ENCODE results near the gene IDUA. TPM values are rescaled to one million over a fixed set of nuclear protein-coding genes. Genes with fewer than 3 reads are reported as not detected.

Gene IDUA
- total and polyA plus RNA-seq, 10 of the 15 experiments (the other 5 are each of a cell fraction or from before 2014, with no cell fraction given) = 0.05 to 7.6 (median 1.4) TPM; not detected in 1

DNA sequence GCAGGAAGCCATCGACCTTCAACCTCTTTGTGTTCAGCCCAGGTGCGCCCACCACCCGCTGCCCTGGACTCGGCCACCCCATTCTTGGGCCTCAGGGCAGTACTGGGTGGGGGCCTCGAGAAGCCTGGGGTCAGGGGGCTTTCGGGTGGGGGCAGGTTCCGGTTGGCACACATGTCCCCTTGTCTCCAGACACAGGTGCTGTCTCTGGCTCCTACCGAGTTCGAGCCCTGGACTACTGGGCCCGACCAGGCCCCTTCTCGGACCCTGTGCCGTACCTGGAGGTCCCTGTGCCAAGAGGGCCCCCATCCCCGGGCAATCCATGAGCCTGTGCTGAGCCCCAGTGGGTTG, 17.2 kb downstream of the IDUA start:
- SMC1A ChIA-PET (ENCODE audit: uncharacterized antibody, unreplicated experiment) = no interaction called here
- intact Hi-C loops (cut with micrococcal nuclease; ENCODE audit: unreplicated experiment) = no loop called here
- H3K9ac ChIP-seq (ENCODE audit: control insufficient read depth, insufficient read depth, low read length) = no peak overlapping the region
- WGBS (ENCODE audit: insufficient coverage, insufficient replicate concordance, low lambda C conversion rate, missing lambda C conversion rate) = 44% methylated on average over 10 of the region's 13 CpGs
- DNase-seq (ENCODE audit: low read depth, low spot score) (no peak), ATAC-seq (no peak), FAIRE-seq (no peak)
- peaks cover 0 to 2% of the 10 kb centered on the region in 2 experiments; a peak in 3 of 4 replicates for H3K27me3 ChIP-seq (replicated peaks in 1 of 2; ENCODE audit: control insufficient read depth in 2 of 2, insufficient read depth in 2 of 2, low read length in 1 of 2)
- in situ Hi-C loops (cut with MboI) = no loop called here
- no TSS peak for BruUV-seq (replicated peaks)
- CTCF ChIA-PET = no interaction called here
- H3K9me3 ChIP-seq (replicated peaks; ENCODE audit: control insufficient read depth, insufficient read depth, low read length) = no peaks in the 10 kb centered on the region; the same call in 2 of the 3 replicates
- no peaks in the 10 kb centered on the region for H3K79me2 ChIP-seq (ENCODE audit: control insufficient read depth, insufficient read depth, low read length)
- TF ChIP-seq MLLT1 (IDR thresholded peaks at IDR 0.05) (no peak), NRF1 (conservative IDR thresholded peaks at IDR 0.05; ENCODE audit: low read depth, low read length) (no peak), CBFB (IDR thresholded peaks at IDR 0.05; ENCODE audit: low read depth) (no peak), NFIC (IDR thresholded peaks at IDR 0.05; ENCODE audit: low read depth, low read length) (no peak), TBL1XR1 (IDR thresholded peaks at IDR 0.05; ENCODE audit: low read depth, low read length) (no peak), RAD51 (IDR thresholded peaks at IDR 0.05) (no peak), TCF3 (IDR thresholded peaks at IDR 0.05; ENCODE audit: borderline replicate concordance, insufficient read depth, low read depth, low read length) (no peak), RFX5 (IDR thresholded peaks at IDR 0.05; ENCODE audit: low read depth, low read length) (no peak), POU2F2 (IDR thresholded peaks at IDR 0.05; ENCODE audit: borderline replicate concordance, low read depth, low read length) (no peak)
- TF ChIP-seq, protein P1, sequence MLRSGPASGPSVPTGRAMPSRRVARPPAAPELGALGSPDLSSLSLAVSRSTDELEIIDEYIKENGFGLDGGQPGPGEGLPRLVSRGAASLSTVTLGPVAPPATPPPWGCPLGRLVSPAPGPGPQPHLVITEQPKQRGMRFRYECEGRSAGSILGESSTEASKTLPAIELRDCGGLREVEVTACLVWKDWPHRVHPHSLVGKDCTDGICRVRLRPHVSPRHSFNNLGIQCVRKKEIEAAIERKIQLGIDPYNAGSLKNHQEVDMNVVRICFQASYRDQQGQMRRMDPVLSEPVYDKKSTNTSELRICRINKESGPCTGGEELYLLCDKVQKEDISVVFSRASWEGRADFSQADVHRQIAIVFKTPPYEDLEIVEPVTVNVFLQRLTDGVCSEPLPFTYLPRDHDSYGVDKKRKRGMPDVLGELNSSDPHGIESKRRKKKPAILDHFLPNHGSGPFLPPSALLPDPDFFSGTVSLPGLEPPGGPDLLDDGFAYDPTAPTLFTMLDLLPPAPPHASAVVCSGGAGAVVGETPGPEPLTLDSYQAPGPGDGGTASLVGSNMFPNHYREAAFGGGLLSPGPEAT (IDR thresholded peaks at IDR 0.05; ENCODE audit: low read depth) = no peak
- RAD21 ChIA-PET (ENCODE audit: unreplicated experiment) = no interaction called here
- no peaks in the 10 kb centered on the region for H3K36me3 ChIP-seq (ENCODE audit: control insufficient read depth in 2 of 2, insufficient read depth in 2 of 2, low read length in 1 of 2)
- no peak overlapping the region for H3K4me3 ChIP-seq
- H3K4me2 ChIP-seq (ENCODE audit: control insufficient read depth, insufficient read depth) = no peak overlapping the region
- POLR2A ChIA-PET = no interaction called here
- no peak overlapping the region for H2AFZ ChIP-seq (ENCODE audit: control insufficient read depth, low read depth, low read length)
- H3K27ac ChIP-seq (ENCODE audit: control insufficient read depth, insufficient read depth) = no peak overlapping the region
- peaks cover 3% of the 10 kb centered on the region; the same call in 1 of the 2 replicates for H3K4me1 ChIP-seq (ENCODE audit: control insufficient read depth, insufficient read depth, low read length)
- no peaks in the 10 kb centered on the region for H4K20me1 ChIP-seq (ENCODE audit: control insufficient read depth, insufficient read depth)

Data from GM12878 (cell line).